Measurements from ENCODE around the gene FAAP20.

Gene FAAP20, protein sequence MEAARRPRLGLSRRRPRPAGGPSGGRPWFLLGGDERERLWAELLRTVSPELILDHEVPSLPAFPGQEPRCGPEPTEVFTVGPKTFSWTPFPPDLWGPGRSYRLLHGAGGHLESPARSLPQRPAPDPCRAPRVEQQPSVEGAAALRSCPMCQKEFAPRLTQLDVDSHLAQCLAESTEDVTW

GRCh38 chr1:2194319-2194897 lies at the start of gene FAAP20:
TSS of gene FAAP20 (minus strand) at chr1:2194772. CDS start at chr1:2194749, 23 bp downstream.
- DNase-seq (ENCODE audit: low spot score): peak; percentile 78

DNA sequence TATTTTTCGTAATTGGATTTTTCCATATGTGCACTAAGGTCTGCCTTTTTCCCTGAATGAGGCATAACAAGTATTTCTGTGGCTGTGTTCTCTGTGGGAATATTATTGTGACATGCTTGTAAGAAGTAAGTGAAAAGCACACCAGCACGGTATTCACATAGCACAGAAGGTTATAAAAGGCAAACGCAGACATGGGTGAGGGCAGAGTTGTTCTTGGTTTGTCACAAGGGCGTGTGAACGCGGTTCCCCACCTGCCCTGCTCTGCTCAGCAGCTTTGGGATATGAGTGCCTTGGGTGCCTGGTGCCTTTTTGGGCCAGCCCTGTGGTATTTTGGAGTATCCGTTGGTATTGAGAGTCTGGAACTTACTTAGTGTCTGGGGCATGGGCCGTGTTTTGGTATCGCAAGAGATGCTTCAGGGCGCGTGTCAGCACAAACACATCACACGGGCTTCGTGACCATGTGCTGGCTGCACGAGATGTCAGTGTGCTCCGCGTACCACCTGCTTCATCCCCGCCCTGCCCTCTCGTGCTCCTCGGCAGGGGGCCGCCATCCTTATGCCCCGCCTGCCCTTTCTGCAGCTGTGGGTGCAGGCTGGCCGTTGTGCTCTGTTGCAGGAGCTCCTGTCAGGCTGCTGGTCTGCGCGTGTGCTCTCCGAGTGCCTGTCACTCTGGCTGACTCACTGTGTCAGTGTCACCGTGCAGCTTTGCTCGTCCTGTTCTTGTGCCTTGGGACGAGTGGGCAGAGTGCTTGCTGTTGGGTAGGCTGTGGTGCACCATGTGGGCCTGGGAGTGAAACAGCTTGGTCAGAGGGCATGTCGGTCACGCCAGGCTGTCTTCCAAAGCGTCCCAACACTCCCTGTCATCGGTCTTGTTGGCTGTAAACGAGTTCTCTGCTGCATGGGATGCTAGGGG lies 48.5 kb upstream of the FAAP20 start:
- no peak for DNase-seq (ENCODE audit: low spot score)

DNA sequence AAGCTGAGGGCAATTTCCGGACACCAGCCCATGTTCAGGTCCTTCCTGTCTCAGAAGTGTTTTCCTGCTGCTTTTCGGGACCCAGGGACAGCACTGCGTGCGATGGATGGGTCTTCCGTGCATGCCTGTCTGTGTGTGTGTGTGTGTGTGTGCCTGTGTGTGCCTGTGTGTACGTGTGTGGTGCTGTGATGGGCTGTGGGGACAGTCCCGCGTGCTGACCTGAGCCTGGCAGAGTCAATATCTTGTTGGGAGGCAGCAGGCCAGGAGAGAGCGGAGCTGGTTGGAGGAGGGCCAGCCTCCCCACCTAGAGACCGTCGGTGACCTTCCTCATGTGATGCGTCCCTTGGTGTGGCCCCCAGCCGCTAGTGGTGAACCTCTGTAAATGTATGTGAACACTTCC lies 47.2 kb upstream of the FAAP20 start:
- DNase-seq (ENCODE audit: low spot score): no peak

DNA sequence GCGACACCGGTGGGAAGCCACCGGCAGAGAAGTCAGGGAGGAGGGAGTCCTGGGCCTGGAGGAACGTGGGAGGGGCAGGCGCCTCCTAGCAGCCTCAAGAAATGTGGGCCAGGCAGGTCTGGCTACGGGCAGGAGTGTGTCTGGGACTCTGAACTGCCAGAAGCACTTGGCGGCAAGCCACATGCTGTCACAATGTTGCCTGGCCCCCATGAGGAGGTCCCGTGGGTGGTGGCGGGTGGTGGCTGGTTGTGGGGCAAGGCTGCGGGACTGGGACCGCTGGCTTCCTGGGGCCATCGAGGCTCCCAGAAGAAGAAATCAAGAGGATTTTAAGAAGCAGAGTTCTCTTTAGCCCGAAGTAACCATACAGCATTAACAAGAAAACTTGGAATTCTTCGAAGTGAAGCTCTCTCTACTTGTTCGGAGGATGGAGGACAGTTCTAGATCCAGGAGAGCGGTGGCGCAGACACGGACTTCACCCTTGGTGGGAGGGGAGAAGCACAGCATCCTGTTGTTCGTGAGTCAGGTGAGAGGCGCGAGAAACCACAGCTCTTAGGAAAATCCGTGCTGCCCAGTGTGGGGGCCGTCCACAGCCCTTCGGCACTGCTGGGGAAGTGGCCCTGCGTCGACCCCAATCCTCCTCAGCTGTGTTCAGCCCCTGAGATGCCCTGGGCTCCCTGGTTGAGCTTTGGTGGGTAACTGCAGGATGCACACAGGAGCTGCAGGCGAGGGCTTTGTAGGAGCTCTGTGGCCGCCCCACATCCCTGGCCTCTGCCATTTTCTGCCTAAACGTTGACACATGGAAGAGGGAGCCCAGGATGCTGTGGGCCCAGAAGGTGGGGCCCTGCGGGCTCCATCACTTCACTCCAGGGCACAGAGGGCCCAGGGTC lies 45.9 kb upstream of the FAAP20 start:
- no peak for DNase-seq (ENCODE audit: low spot score)

DNA sequence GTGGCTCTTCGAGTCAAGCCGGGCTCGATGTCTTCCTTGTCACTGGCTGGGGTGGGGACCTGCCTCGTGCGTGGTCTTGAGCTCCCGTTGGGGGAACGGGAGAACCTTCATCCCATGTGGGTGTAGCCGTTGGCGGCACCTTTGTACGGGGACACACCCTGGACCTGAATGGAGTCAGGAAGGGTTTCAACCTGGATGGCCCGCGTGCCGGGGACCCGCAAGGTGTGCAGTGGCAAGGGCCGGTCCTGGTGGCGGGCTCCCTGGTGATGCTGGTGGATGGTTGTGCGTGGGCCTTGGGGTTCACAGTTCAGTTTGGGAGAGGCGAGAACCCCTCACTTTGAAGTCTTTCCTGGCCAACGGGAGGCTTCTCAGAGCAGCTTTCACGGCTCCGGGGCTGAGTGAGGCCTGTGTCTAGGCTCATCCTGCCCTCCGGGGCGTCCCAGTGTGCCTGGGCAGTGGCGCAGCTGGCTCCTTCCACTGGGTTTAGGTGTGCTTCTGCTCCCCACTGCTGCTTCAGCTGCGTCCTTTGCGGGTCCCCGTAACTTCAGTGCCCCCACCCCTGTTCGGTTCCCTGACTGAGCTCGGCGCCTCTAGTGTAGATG lies 44.9 kb upstream of the FAAP20 start:
- no peak for DNase-seq (ENCODE audit: low spot score)

- DNase-seq (ENCODE audit: low spot score): no peak
Observed at GRCh38 chr1:2239013-2239370, 44.4 kb upstream of the FAAP20 start.

GRCh38 chr1:2238361-2239012 lies 43.9 kb upstream of the FAAP20 start:
- DNase-seq (ENCODE audit: low spot score): no peak

GRCh38 chr1:2237773-2238172 lies 43.2 kb upstream of the FAAP20 start:
- no peak for DNase-seq (ENCODE audit: low spot score)

- DNase-seq (ENCODE audit: low spot score): no peak
Observed at GRCh38 chr1:2236695-2237677, 42.4 kb upstream of the FAAP20 start.

GRCh38 chr1:2235300-2235998 lies 40.9 kb upstream of the FAAP20 start:
- no peak for DNase-seq (ENCODE audit: low spot score)

DNA sequence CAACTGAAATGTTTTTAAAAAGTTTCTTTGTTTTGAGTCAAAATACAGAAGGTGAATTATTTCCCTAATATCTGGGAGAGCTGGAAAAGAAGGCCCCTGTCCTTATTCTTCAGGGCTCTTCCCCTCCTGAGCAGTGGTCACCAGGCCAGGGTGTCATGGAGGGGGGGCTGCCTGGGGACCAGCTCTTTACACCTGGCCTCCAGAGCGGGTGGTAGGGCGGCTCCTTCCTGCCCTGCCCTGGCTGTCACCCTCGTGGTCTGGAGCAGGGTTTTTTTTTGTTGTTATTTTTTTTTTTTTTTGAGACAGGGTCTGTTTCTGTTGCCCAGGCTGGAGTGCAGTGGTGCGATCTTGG lies 40.2 kb upstream of the FAAP20 start:
- DNase-seq (ENCODE audit: low spot score): no peak

- DNase-seq (ENCODE audit: low spot score): peak; percentile 76
Observed at GRCh38 chr1:2233997-2234761, 39.6 kb upstream of the FAAP20 start.

DNA sequence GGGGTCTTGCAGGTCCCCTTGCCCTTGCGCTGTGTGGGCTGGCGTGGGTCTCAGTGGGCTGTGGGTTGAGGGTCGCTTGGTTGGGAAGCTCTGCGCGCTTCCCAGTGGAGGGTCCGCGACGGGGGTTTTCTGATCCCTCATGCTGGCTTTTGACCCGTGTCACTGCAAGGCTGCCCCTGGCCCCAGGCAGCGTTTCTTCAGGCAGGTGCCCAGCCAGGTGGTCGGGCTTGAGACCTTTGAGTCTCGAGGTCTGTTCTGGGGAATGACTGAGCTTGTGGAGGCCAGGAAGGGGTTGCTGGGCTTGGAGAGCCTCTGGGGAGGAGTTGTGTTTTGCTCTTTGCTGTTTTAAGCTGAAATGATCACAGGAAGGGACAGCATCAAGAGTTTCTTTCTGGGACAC lies 38.9 kb upstream of the FAAP20 start:
- no peak for DNase-seq (ENCODE audit: low spot score)

DNA sequence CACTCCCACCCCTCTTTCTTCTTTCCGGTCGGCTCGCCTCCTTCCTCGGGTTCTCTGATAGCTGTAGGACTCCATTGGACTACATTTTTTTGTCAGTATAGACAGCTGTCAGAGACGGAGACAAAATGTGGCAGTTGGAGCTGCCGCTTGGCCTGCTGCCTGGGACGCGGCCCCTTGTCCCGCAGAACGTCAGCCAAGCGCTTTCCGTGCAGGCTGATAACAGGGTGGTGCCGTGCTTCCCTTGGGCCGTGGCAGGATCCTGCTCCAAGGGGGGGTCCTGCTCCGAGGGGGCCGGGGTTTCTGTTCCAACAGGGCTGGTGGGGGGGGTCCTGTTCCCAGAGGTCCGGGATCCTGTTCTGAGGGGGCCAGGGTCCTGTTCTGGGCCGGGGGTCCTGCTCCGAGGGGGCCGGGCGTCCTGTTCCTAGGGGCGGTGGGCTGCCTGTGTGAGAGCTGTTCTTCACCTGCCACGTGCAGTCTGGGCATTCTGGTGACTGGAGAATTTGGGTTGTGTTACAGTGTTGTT lies 38.4 kb upstream of the FAAP20 start:
- DNase-seq (ENCODE audit: low spot score): no peak

GRCh38 chr1:2232255-2232915 lies 37.8 kb upstream of the FAAP20 start:
- no peak for DNase-seq (ENCODE audit: low spot score)

GRCh38 chr1:2231532-2232254 lies 37.1 kb upstream of the FAAP20 start:
- DNase-seq (ENCODE audit: low spot score): peak; percentile 81
